Neural cell (in vitro differentiated cells): ENCODE measurements around the gene PTPRT. TPM values are rescaled to one million over a fixed set of nuclear protein-coding genes. Genes with fewer than 3 reads are reported as not detected.

Experiments
- H2AFZ ChIP-seq: fragments of 200-600, 300-800 bp; sonication (generic), shearing (Covaris generic); 2 replicates; pipeline ENCODE4 v1.6.0; 2014; ENCODE audit warnings: low read depth, mild to moderate bottlenecking, antibody characterized with exemption, low read length, moderate library complexity
- H3F3A ChIP-seq: fragments of 200-600 bp; shearing (Covaris generic); 2 replicates; pipeline ENCODE4 v1.6.1; 2016; ENCODE audit warnings: mild to moderate bottlenecking, moderate library complexity, mixed read lengths, antibody characterized with exemption, low read length; ENCODE audit not compliant: insufficient read depth, poor library complexity, severe bottlenecking
- H3K27ac ChIP-seq: fragments of 200-600, 300-800 bp; sonication (generic), shearing (Covaris generic); 2 replicates; pipeline ENCODE4 v1.5.1; 2014; ENCODE audit warnings: mild to moderate bottlenecking, low read length, moderate library complexity
- H3K27me3 ChIP-seq: fragments of 300-800, 200-600 bp; sonication (generic), shearing (Covaris generic); 2 replicates; pipeline ENCODE4 v1.6.0; 2014; ENCODE audit warnings: mild to moderate bottlenecking, low read depth, low read length, moderate library complexity; ENCODE audit not compliant: insufficient read depth
- H3K36me3 ChIP-seq: fragments of 300-800, 200-600 bp; sonication (generic), shearing (Covaris generic); 2 replicates; pipeline ENCODE4 v1.5.1; 2014; ENCODE audit warnings: mild to moderate bottlenecking, antibody characterized with exemption, low read length, moderate library complexity; ENCODE audit not compliant: insufficient read depth
- H3K4me2 ChIP-seq: fragments of 300-800, 200-600 bp; sonication (generic), shearing (Covaris generic); 2 replicates; pipeline ENCODE4 v1.6.0; 2014; ENCODE audit warnings: mild to moderate bottlenecking, low read length
- H3K4me3 ChIP-seq: fragments of 300-800, 200-600 bp; sonication (generic), shearing (Covaris generic); 2 replicates; pipeline ENCODE4 v1.5.1; 2014; ENCODE audit warnings: mild to moderate bottlenecking, low read length, moderate library complexity
- H3K79me2 ChIP-seq: fragments of 200-600 bp; shearing (Covaris generic); replicated peaks from 2 replicates; pipeline ENCODE4 v1.6.0; 2014; ENCODE audit warnings: mild to moderate bottlenecking, low read length, moderate library complexity; ENCODE audit not compliant: insufficient read depth
- H3K9ac ChIP-seq: fragments of 300-800, 200-600 bp; sonication (generic), shearing (Covaris generic); 2 replicates; pipeline ENCODE4 v1.6.1; 2016; ENCODE audit warnings: mild to moderate bottlenecking, low read length, mixed read lengths
- H3K9me2 ChIP-seq: fragments of 200-600 bp; shearing (Covaris generic); 2 replicates; pipeline ENCODE4 v1.6.1; 2016; ENCODE audit warnings: mild to moderate bottlenecking, low read length, mixed read lengths; ENCODE audit not compliant: insufficient read depth
- H3K9me3 ChIP-seq: fragments of 200-600, 300-800 bp; sonication (generic), shearing (Covaris generic); 2 replicates; pipeline ENCODE4 v1.6.1; 2016; ENCODE audit warnings: mild to moderate bottlenecking, mixed run types, low read length, moderate library complexity, mixed read lengths
- H4K20me1 ChIP-seq: fragments of 200-600 bp; shearing (Covaris generic); 2 replicates; pipeline ENCODE4 v1.6.1; 2016; ENCODE audit warnings: mild to moderate bottlenecking, mixed run types; ENCODE audit not compliant: insufficient read depth
- EP300 ChIP-seq: fragments of 450-650 bp; conservative IDR thresholded peaks from 2 replicates; pipeline ENCODE4 v1.6.1; 2014; ENCODE audit warnings: antibody characterized with exemption, mild to moderate bottlenecking, moderate library complexity; ENCODE audit not compliant: poor library complexity, severe bottlenecking
- EZH2 ChIP-seq: fragments of 200-600, 300-800 bp; shearing (Covaris generic), sonication (generic); IDR thresholded peaks from 2 replicates; pipeline ENCODE4 v1.6.1; 2014; ENCODE audit warnings: antibody characterized with exemption, low read length, borderline replicate concordance, mild to moderate bottlenecking; ENCODE audit not compliant: insufficient read depth, poor library complexity, severe bottlenecking
- MXI1 ChIP-seq: fragments of 450-650 bp; conservative IDR thresholded peaks from 2 replicates; pipeline ENCODE4 v1.6.1; 2014; ENCODE audit warnings: antibody characterized with exemption, mild to moderate bottlenecking; ENCODE audit not compliant: poor library complexity, severe bottlenecking
- POLR2AphosphoS5 ChIP-seq: IDR thresholded peaks from 2 replicates; pipeline ENCODE4 v1.6.1; 2012
- RAD21 ChIP-seq: fragments of 450-650 bp; conservative IDR thresholded peaks from 2 replicates; pipeline ENCODE4 v1.6.1; 2014; ENCODE audit warnings: antibody characterized with exemption, mild to moderate bottlenecking, moderate library complexity
- REST ChIP-seq: IDR thresholded peaks from 2 replicates; pipeline ENCODE4 v1.6.1; 2012; ENCODE audit warnings: borderline replicate concordance
- SMC3 ChIP-seq: fragments of 450-650 bp; conservative IDR thresholded peaks from 2 replicates; pipeline ENCODE4 v1.6.1; 2014; ENCODE audit warnings: antibody characterized with exemption, mild to moderate bottlenecking, moderate library complexity; ENCODE audit not compliant: poor library complexity
- TAF1 ChIP-seq: IDR thresholded peaks from 2 replicates; pipeline ENCODE4 v1.6.1; 2012; ENCODE audit warnings: low read depth
- polyA plus RNA-seq: library from polyadenylated mRNA; depleted of rRNA; stranded (reverse); fragments of >200 nt; gene quantifications from 2 replicates; pipeline ENCODE4 v1.2.3, GENCODE V29; 2014
- TF ChIP-seq, protein P1 (sequence below): fragments of 450-650 bp; IDR thresholded peaks from 2 replicates; pipeline ENCODE4 v1.5.1; 2014; ENCODE audit warnings: antibody characterized with exemption, mild to moderate bottlenecking, moderate library complexity; ENCODE audit not compliant: poor library complexity, severe bottlenecking

The PTPRT gene
- polyA plus RNA-seq, 1 donor from 2014 or later: 9.2 TPM

- no peak overlapping the region for H3K9ac ChIP-seq
- no peak overlapping the region for H3K4me3 ChIP-seq
- no peaks in the 10 kb centered on the region for H4K20me1 ChIP-seq
- H3F3A ChIP-seq: no peaks in the 10 kb centered on the region
- no peaks in the 10 kb centered on the region for H3K36me3 ChIP-seq
- peaks cover 7% of the 10 kb centered on the region for H3K9me3 ChIP-seq
- TF ChIP-seq TAF1: no peak
- TF ChIP-seq POLR2AphosphoS5: peak; percentile 27
- H2AFZ ChIP-seq: no peak overlapping the region
- H3K4me2 ChIP-seq: no peak overlapping the region
- H3K27me3 ChIP-seq: no peaks in the 10 kb centered on the region
- no peaks in the 10 kb centered on the region for H3K9me2 ChIP-seq
- no peak overlapping the region for H3K27ac ChIP-seq
- H3K79me2 ChIP-seq: no peaks in the 10 kb centered on the region
Measured at GRCh38 chr20:43095034-43095433, 94.7 kb downstream of the PTPRT start.

- no peaks in the 10 kb centered on the region for H4K20me1 ChIP-seq
- no peak overlapping the region for H3K9ac ChIP-seq
- H3K9me3 ChIP-seq: peaks cover 7% of the 10 kb centered on the region
- no peaks in the 10 kb centered on the region for H3K79me2 ChIP-seq
- no peaks in the 10 kb centered on the region for H3K36me3 ChIP-seq
- H3F3A ChIP-seq: no peaks in the 10 kb centered on the region
- H3K4me3 ChIP-seq: no peak overlapping the region
- TF ChIP-seq, protein P1, sequence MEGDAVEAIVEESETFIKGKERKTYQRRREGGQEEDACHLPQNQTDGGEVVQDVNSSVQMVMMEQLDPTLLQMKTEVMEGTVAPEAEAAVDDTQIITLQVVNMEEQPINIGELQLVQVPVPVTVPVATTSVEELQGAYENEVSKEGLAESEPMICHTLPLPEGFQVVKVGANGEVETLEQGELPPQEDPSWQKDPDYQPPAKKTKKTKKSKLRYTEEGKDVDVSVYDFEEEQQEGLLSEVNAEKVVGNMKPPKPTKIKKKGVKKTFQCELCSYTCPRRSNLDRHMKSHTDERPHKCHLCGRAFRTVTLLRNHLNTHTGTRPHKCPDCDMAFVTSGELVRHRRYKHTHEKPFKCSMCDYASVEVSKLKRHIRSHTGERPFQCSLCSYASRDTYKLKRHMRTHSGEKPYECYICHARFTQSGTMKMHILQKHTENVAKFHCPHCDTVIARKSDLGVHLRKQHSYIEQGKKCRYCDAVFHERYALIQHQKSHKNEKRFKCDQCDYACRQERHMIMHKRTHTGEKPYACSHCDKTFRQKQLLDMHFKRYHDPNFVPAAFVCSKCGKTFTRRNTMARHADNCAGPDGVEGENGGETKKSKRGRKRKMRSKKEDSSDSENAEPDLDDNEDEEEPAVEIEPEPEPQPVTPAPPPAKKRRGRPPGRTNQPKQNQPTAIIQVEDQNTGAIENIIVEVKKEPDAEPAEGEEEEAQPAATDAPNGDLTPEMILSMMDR: no peak
- TF ChIP-seq TAF1 (no peak), RAD21 (no peak), EZH2 (no peak), EP300 (no peak), POLR2AphosphoS5 (no peak)
- H3K27me3 ChIP-seq: no peaks in the 10 kb centered on the region
- no peak overlapping the region for H3K4me2 ChIP-seq
- H2AFZ ChIP-seq: no peak overlapping the region
- H3K9me2 ChIP-seq: no peaks in the 10 kb centered on the region
- no peak overlapping the region for H3K27ac ChIP-seq
Measured at GRCh38 chr20:43092386-43093088, 97.2 kb downstream of the PTPRT start.

GRCh38 chr20:43068482-43068881 is 121.2 kb downstream of the PTPRT start:
- no peaks in the 10 kb centered on the region for H4K20me1 ChIP-seq
- no peak for TF ChIP-seq MXI1
- no peak for TF ChIP-seq EZH2
- no peak for TF ChIP-seq TAF1
- TF ChIP-seq, protein P1: no peak
- TF ChIP-seq REST: no peak
- no peak for TF ChIP-seq SMC3
- TF ChIP-seq POLR2AphosphoS5: no peak
- no peak for TF ChIP-seq EP300
- no peak for TF ChIP-seq RAD21
- no peaks in the 10 kb centered on the region for H3K27me3 ChIP-seq
- no peaks in the 10 kb centered on the region for H3K79me2 ChIP-seq
- H3K4me3 ChIP-seq: no peak overlapping the region
- H3K9me3 ChIP-seq: no peaks in the 10 kb centered on the region
- no peak overlapping the region for H2AFZ ChIP-seq
- H3K9me2 ChIP-seq: no peaks in the 10 kb centered on the region
- no peaks in the 10 kb centered on the region for H3K36me3 ChIP-seq
- H3K9ac ChIP-seq: no peak overlapping the region
- no peaks in the 10 kb centered on the region for H3F3A ChIP-seq
- H3K4me2 ChIP-seq: no peak overlapping the region
- H3K27ac ChIP-seq: no peak overlapping the region
